SU-DHL-6 (cell line): ENCODE results near the gene ERC1.

ENCODE experiments used
- EZH2phosphoT487 ChIP-seq: fragments of 200-600 bp; sonication (generic), shearing (Covaris generic); conservative IDR thresholded peaks from 2 replicates; pipeline ENCODE4 v1.6.1; 2018; ENCODE audit warnings: mild to moderate bottlenecking, antibody characterized with exemption, low read length, moderate library complexity, mixed read lengths
- TF ChIP-seq, protein P1 (sequence below): fragments of 200-600 bp; sonication (generic); IDR thresholded peaks from one replicate; pipeline ENCODE4 v1.5.1; 2017; ENCODE audit warnings: antibody characterized with exemption, mild to moderate bottlenecking, low read length, moderate library complexity; ENCODE audit not compliant: insufficient read depth, poor library complexity, severe bottlenecking

DNA sequence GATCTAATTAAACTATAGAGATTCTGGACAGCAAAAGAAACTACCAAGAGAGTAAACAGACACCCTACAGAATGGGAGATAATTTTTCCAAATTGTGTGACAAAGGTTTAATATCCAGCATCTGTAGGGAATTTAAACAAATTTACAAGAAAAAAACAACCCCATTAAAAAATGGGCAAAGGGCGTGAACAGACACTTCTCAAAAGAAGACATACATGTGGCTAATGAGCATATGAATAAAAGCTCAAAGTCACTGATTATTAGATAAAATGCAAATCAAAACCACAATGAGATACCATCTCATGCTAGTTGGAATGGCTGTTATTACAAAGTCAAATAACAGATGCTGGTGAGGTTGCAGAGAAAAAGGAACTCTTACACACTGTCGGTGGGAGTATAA is 309.4 kb downstream of the ERC1 start:
- TF ChIP-seq, protein P1, sequence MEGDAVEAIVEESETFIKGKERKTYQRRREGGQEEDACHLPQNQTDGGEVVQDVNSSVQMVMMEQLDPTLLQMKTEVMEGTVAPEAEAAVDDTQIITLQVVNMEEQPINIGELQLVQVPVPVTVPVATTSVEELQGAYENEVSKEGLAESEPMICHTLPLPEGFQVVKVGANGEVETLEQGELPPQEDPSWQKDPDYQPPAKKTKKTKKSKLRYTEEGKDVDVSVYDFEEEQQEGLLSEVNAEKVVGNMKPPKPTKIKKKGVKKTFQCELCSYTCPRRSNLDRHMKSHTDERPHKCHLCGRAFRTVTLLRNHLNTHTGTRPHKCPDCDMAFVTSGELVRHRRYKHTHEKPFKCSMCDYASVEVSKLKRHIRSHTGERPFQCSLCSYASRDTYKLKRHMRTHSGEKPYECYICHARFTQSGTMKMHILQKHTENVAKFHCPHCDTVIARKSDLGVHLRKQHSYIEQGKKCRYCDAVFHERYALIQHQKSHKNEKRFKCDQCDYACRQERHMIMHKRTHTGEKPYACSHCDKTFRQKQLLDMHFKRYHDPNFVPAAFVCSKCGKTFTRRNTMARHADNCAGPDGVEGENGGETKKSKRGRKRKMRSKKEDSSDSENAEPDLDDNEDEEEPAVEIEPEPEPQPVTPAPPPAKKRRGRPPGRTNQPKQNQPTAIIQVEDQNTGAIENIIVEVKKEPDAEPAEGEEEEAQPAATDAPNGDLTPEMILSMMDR = no peak
- TF ChIP-seq EZH2phosphoT487 = no peak
